GM21526 (cell line): Measurements from ENCODE around the gene CYCS.

Experiments
- ATAC-seq: cut with Tn5 transposase; IDR thresholded peaks from one replicate; pipeline ENCODE4 v1.9.1; 2021; ENCODE audit warnings: moderate library complexity; ENCODE audit not compliant: unreplicated experiment, low FRiP score

Gene CYCS

DNA sequence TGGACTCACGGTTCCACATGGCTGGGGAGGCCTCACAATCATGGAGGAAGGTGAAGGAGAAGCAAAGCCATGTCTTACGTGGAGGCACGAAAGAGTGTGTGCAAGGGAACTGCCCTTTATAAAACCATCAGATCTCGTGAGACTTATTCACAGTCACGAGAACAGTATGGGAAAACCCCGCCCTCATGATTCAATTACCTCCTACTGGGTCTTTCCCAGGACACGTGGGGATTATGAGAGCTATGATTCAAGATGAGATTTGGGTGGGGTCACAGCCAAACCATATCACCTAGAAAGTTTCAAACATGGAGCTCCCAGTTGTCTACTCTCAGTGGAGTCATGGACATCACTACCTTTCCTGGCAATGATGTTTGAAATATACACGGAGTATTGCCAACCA is 49.6 kb downstream of the CYCS start:
- no peak for ATAC-seq

- ATAC-seq: no peak
Measured at GRCh38 chr7:25073451-25073850, 51.6 kb downstream of the CYCS start.
